B cell (primary cell): ENCODE measurements around the gene YEATS2.

Experiments
- EZH2 ChIP-seq: IDR thresholded peaks from 2 replicates; pipeline ENCODE4 v1.6.1; 2012; ENCODE audit warnings: borderline replicate concordance, low read depth, mild to moderate bottlenecking, moderate library complexity, low read length; ENCODE audit not compliant: insufficient read depth, poor library complexity, severe bottlenecking
- TF ChIP-seq, protein P1 (sequence below): fragments of 200-600 bp; IDR thresholded peaks from one replicate; pipeline ENCODE4 v1.8.0; 2022; ENCODE audit warnings: antibody characterized with exemption, mild to moderate bottlenecking

DNA sequence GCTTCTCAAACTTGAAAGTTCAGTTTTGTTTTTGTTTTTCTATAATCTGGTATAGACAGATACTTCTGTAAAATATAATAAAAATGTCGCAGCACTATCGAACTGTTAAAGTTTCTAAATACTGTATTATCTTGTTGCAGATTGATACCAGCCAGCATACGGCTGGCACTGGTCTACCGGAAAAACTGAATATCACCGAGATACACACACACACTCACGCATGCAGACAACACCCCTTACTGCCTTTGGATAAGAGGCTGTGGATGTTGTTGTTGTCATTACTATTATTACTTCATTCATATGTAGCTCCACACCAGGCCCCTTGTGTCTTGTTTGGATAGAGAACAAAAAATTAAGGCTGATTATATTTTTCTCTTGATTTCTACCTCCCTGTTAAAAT is 95.4 kb downstream of the YEATS2 start:
- TF ChIP-seq, protein P1, sequence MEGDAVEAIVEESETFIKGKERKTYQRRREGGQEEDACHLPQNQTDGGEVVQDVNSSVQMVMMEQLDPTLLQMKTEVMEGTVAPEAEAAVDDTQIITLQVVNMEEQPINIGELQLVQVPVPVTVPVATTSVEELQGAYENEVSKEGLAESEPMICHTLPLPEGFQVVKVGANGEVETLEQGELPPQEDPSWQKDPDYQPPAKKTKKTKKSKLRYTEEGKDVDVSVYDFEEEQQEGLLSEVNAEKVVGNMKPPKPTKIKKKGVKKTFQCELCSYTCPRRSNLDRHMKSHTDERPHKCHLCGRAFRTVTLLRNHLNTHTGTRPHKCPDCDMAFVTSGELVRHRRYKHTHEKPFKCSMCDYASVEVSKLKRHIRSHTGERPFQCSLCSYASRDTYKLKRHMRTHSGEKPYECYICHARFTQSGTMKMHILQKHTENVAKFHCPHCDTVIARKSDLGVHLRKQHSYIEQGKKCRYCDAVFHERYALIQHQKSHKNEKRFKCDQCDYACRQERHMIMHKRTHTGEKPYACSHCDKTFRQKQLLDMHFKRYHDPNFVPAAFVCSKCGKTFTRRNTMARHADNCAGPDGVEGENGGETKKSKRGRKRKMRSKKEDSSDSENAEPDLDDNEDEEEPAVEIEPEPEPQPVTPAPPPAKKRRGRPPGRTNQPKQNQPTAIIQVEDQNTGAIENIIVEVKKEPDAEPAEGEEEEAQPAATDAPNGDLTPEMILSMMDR: no peak
- no peak for TF ChIP-seq EZH2
